Middle frontal gyrus (tissue), 1 donor: Measurements from ENCODE around the gene SCNN1G.

Source experiments
- DNase-seq: peaks from one replicate; pipeline ENCODE4 v3.0.0-alpha.2; 2015; ENCODE audit warnings: low spot score; ENCODE audit errors: extremely low spot score

Gene SCNN1G

GRCh38 chr16:23196539-23196938 lies 14.0 kb downstream of the SCNN1G start:
- no peak for DNase-seq

- DNase-seq: no peak
These were observed 19.6 kb downstream of the SCNN1G start for GRCh38 chr16:23202166-23202565.

- DNase-seq: no peak
These were observed 24.4 kb downstream of the SCNN1G start for GRCh38 chr16:23206986-23207385.

- no peak for DNase-seq
These were observed 24.9 kb downstream of the SCNN1G start for GRCh38 chr16:23207485-23207884.

GRCh38 chr16:23209606-23210005 lies 27.1 kb downstream of the SCNN1G start:
- no peak for DNase-seq

- DNase-seq: no peak
These were observed 31.3 kb downstream of the SCNN1G start for GRCh38 chr16:23213831-23214230.

- no peak for DNase-seq
These were observed 32.3 kb downstream of the SCNN1G start for GRCh38 chr16:23214796-23215195.

GRCh38 chr16:23215435-23215834 lies 32.9 kb downstream of the SCNN1G start:
- no peak for DNase-seq

- DNase-seq: no peak
These were observed 34.2 kb downstream of the SCNN1G start for GRCh38 chr16:23216658-23217246.

GRCh38 chr16:23217646-23218045 lies 35.1 kb downstream of the SCNN1G start:
- DNase-seq: no peak

- no peak for DNase-seq
These were observed 40.4 kb downstream of the SCNN1G start for GRCh38 chr16:23222929-23223328.

- no peak for DNase-seq
These were observed 40.8 kb downstream of the SCNN1G start for GRCh38 chr16:23223368-23223767.

GRCh38 chr16:23225109-23225508 lies 42.6 kb downstream of the SCNN1G start:
- DNase-seq: no peak

- no peak for DNase-seq
These were observed 43.1 kb downstream of the SCNN1G start for GRCh38 chr16:23225634-23226033.

GRCh38 chr16:23227529-23227928 lies 45.0 kb downstream of the SCNN1G start:
- no peak for DNase-seq

GRCh38 chr16:23229714-23230113 lies 47.2 kb downstream of the SCNN1G start:
- no peak for DNase-seq

- DNase-seq: no peak
These were observed 50.3 kb downstream of the SCNN1G start for GRCh38 chr16:23232806-23233205.

- no peak for DNase-seq
These were observed 52.6 kb downstream of the SCNN1G start for GRCh38 chr16:23235176-23235575.

GRCh38 chr16:23236983-23237382 lies 54.4 kb downstream of the SCNN1G start:
- no peak for DNase-seq

GRCh38 chr16:23240994-23241393 lies 58.4 kb downstream of the SCNN1G start:
- no peak for DNase-seq

GRCh38 chr16:23244122-23244521 lies 61.6 kb downstream of the SCNN1G start:
- DNase-seq: no peak

GRCh38 chr16:23245268-23245667 lies 62.7 kb downstream of the SCNN1G start:
- no peak for DNase-seq

- no peak for DNase-seq
These were observed 66.0 kb downstream of the SCNN1G start for GRCh38 chr16:23248261-23249194.
